WTC11 (cell line): Measurements from ENCODE around the gene P4HB. TPM values are rescaled to one million over a fixed set of nuclear protein-coding genes. Genes with fewer than 3 reads are reported as not detected.

ENCODE experiments used
- ATAC-seq: fragments of 200-7000 bp; cut with Tn5 transposase; 2 replicates; pipeline ENCODE4 v1.10.0; 2021; ENCODE audit warnings: mild to moderate bottlenecking, moderate library complexity
- CTCF ChIA-PET: fragments of 300-600 bp; sonication (Branson Sonifier 250); formaldehyde crosslinking; loops from one replicate; lab custom pipeline; 2021; ENCODE audit warnings: antibody characterized with exemption; lab: Charles Lee
- POLR2A ChIA-PET: fragments of 350-600 bp; sonication (Branson Sonifier 250); formaldehyde crosslinking; loops from one replicate; lab custom pipeline; 2021; ENCODE audit warnings: antibody characterized with exemption; lab: Charles Lee
- DNase-seq: peaks from one replicate; pipeline ENCODE4 v3.0.0; 2021; ENCODE audit warnings: low spot score
- H3K27ac Mint-ChIP-seq: 2 replicates; pipeline ENCODE4 v1.8.0; 2021; ENCODE audit warnings: mixed read lengths
- H3K27me3 Mint-ChIP-seq: 2 replicates; pipeline ENCODE4 v1.8.0; 2021; ENCODE audit warnings: low read depth, mild to moderate bottlenecking, moderate library complexity, mixed read lengths
- H3K36me3 Mint-ChIP-seq: 2 replicates; pipeline ENCODE4 v1.8.0; 2021; ENCODE audit warnings: mixed read lengths
- H3K4me1 Mint-ChIP-seq: 2 replicates; pipeline ENCODE4 v1.8.0; 2022; ENCODE audit warnings: mixed read lengths
- H3K4me3 Mint-ChIP-seq: 2 replicates; pipeline ENCODE4 v1.8.0; 2021; ENCODE audit warnings: mild to moderate bottlenecking, moderate library complexity, mixed read lengths
- H3K9me3 Mint-ChIP-seq: 2 replicates; pipeline ENCODE4 v1.8.0; 2021; ENCODE audit warnings: mixed read lengths
- ATF1 ChIP-seq: sonication (generic); formaldehyde crosslinking; IDR thresholded peaks from 2 replicates; pipeline ENCODE4 v1.8.1; 2023; ENCODE audit warnings: mild to moderate bottlenecking, moderate library complexity, missing genetic modification reagents
- ESRRA ChIP-seq: sonication (generic); formaldehyde crosslinking; IDR thresholded peaks from 2 replicates; pipeline ENCODE4 v1.8.1; 2022; ENCODE audit warnings: mild to moderate bottlenecking, missing genetic modification reagents, borderline replicate concordance
- ETV6 ChIP-seq: sonication (generic); formaldehyde crosslinking; IDR thresholded peaks from 2 replicates; pipeline ENCODE4 v1.8.1; 2022; ENCODE audit warnings: mild to moderate bottlenecking, missing genetic modification reagents
- FOXJ3 ChIP-seq: sonication (generic); formaldehyde crosslinking; IDR thresholded peaks from 2 replicates; pipeline ENCODE4 v1.9.0; 2021; ENCODE audit warnings: missing genetic modification reagents, mild to moderate bottlenecking, borderline replicate concordance
- JUN ChIP-seq: sonication (generic); formaldehyde crosslinking; IDR thresholded peaks from 2 replicates; pipeline ENCODE4 v1.8.0; 2023; ENCODE audit warnings: mild to moderate bottlenecking, missing genetic modification reagents
- NFE2L1 ChIP-seq: sonication (generic); formaldehyde crosslinking; IDR thresholded peaks from 2 replicates; pipeline ENCODE4 v1.8.1; 2023; ENCODE audit warnings: missing genetic modification reagents
- NR1H2 ChIP-seq: sonication (generic); formaldehyde crosslinking; IDR thresholded peaks from 2 replicates; pipeline ENCODE4 v1.9.0; 2021; ENCODE audit warnings: mild to moderate bottlenecking, moderate library complexity, missing genetic modification reagents
- OVOL2 ChIP-seq: fragments of 250-450 bp; sonication (Bioruptor Pico); IDR thresholded peaks from 2 replicates; pipeline ENCODE4 v1.9.0; 2021; ENCODE audit warnings: mild to moderate bottlenecking, borderline replicate concordance
- SMAD4 ChIP-seq: sonication (generic); formaldehyde crosslinking; IDR thresholded peaks from 2 replicates; pipeline ENCODE4 v1.8.0; 2022; ENCODE audit warnings: mild to moderate bottlenecking, missing genetic modification reagents
- SP1 ChIP-seq: sonication (generic); formaldehyde crosslinking; conservative IDR thresholded peaks from 2 replicates; pipeline ENCODE4 v1.8.1; 2022; ENCODE audit warnings: missing genetic modification reagents
- ZNF671 ChIP-seq: fragments of 250-450 bp; sonication (Bioruptor Pico); IDR thresholded peaks from 2 replicates; pipeline ENCODE4 v1.8.0; 2021; ENCODE audit warnings: mild to moderate bottlenecking
- total RNA-seq: library from RNA; stranded (reverse); gene quantifications from 3 replicates; pipeline ENCODE4 v1.2.3, GENCODE V29; 2021
- TF ChIP-seq, protein P1 (sequence below): sonication (generic); formaldehyde crosslinking; IDR thresholded peaks from 2 replicates; pipeline ENCODE4 v1.8.1; 2022; ENCODE audit warnings: low read depth, mild to moderate bottlenecking, moderate library complexity, missing genetic modification reagents, borderline replicate concordance
- TF ChIP-seq, protein P2 (sequence below): sonication (generic); formaldehyde crosslinking; IDR thresholded peaks from 2 replicates; pipeline ENCODE4 v1.8.1; 2023; ENCODE audit warnings: mild to moderate bottlenecking, missing genetic modification reagents, moderate library complexity
- TF ChIP-seq, protein P3 (sequence below): sonication (generic); formaldehyde crosslinking; IDR thresholded peaks from 2 replicates; pipeline ENCODE4 v1.8.0; 2023; ENCODE audit warnings: missing genetic modification reagents
- TF ChIP-seq, protein P4 (sequence below): sonication (generic); formaldehyde crosslinking; IDR thresholded peaks from 2 replicates; pipeline ENCODE4 v1.8.0; 2022; ENCODE audit warnings: mild to moderate bottlenecking, missing genetic modification reagents
- TF ChIP-seq, protein P5 (sequence below): sonication (generic); formaldehyde crosslinking; IDR thresholded peaks from 2 replicates; pipeline ENCODE4 v1.8.0; 2023; ENCODE audit warnings: missing genetic modification reagents, mild to moderate bottlenecking, borderline replicate concordance
- TF ChIP-seq, protein P6 (sequence below): sonication (generic); formaldehyde crosslinking; IDR thresholded peaks from 2 replicates; pipeline ENCODE4 v1.8.0; 2022; ENCODE audit warnings: mild to moderate bottlenecking, missing genetic modification reagents
- TF ChIP-seq, protein P7 (sequence below): sonication (generic); formaldehyde crosslinking; IDR thresholded peaks from 2 replicates; pipeline ENCODE4 v1.8.1; 2023; ENCODE audit warnings: mild to moderate bottlenecking, moderate library complexity, missing genetic modification reagents
- TF ChIP-seq, protein P8 (sequence below): fragments of 250-450 bp; sonication (Bioruptor Pico); IDR thresholded peaks from 2 replicates; pipeline ENCODE4 v2.1.2; 2022; ENCODE audit warnings: mild to moderate bottlenecking, moderate library complexity
- TF ChIP-seq, protein P9 (sequence below): sonication (generic); formaldehyde crosslinking; IDR thresholded peaks from 2 replicates; pipeline ENCODE4 v1.8.1; 2023; ENCODE audit warnings: mild to moderate bottlenecking, missing genetic modification reagents, borderline replicate concordance

The P4HB gene
- total RNA-seq, 1 experiment from 2014 or later, result 380 TPM

DNA sequence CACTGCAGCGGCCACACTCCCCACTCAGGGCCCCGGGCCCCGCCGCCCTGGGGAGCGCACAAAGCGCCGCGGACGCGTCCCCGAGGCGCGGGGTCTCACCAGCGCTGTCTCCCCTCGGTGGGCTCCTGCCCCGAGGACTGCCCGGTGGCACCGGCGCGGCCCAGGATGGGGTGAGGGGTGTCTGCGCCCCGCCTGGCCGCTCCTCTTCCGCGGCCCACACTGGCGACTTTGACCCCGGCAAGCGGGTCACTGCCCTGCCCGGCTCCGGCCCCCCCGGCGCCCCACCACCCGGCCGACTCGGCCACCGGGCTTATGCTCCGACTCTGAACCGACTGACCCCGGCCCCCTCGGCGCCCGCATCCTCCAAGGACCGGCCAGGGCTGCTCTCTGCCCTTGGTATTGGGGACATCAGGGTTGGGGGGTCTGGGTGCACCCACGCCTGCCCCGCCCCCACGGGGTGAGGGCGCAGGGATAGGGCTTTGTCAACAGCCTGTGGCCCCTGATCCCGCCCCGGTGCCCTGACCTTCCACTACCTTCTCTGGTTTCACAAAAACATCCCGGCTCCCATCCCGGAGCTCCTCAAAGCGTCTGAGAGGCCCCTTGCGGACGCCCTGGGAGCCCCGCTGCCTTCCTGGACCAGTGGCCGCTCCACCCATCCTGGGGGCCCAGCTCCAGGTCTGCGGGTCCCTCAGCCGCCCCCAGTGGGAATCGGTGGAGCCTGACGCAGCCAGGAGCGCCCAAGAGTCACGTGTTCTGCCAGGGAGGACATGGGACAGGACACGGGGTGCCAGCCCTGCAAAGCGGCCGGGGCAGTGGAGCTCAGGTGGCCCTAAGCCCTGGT lies 55.6 kb downstream of the P4HB start:
- ChIA-PET CTCF (interaction anchor here (0.7 to 1.3 kb wide), 4 partner anchors 15 to 316 kb away, joined by 3 to 5 read pairs (median 3); no protein-coding TSS in a partner anchor), POLR2A (no interaction called here)
- no peak for DNase-seq
- Mint-ChIP-seq H3K27me3 (peaks cover 60% of the 10 kb centered on the region), H3K27ac (no peak overlapping the region), H3K9me3 (peaks cover 4% of the 10 kb centered on the region; the same call in 1 of the 2 replicates), H3K36me3 (no peaks in the 10 kb centered on the region), H3K4me3 (peak overlapping the region; percentile 61), H3K4me1 (no peaks in the 10 kb centered on the region)
- peak; percentile 22 for ATAC-seq
- TF ChIP-seq ATF1 (CRISPR knock-in tag), result no peak
- TF ChIP-seq, protein P1, sequence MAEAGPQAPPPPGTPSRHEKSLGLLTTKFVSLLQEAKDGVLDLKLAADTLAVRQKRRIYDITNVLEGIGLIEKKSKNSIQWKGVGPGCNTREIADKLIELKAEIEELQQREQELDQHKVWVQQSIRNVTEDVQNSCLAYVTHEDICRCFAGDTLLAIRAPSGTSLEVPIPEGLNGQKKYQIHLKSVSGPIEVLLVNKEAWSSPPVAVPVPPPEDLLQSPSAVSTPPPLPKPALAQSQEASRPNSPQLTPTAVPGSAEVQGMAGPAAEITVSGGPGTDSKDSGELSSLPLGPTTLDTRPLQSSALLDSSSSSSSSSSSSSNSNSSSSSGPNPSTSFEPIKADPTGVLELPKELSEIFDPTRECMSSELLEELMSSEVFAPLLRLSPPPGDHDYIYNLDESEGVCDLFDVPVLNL (CRISPR knock-in tag), result no peak
- TF ChIP-seq, protein P2, sequence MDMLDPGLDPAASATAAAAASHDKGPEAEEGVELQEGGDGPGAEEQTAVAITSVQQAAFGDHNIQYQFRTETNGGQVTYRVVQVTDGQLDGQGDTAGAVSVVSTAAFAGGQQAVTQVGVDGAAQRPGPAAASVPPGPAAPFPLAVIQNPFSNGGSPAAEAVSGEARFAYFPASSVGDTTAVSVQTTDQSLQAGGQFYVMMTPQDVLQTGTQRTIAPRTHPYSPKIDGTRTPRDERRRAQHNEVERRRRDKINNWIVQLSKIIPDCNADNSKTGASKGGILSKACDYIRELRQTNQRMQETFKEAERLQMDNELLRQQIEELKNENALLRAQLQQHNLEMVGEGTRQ (CRISPR knock-in tag), result peak; percentile 70
- TF ChIP-seq, protein P3, sequence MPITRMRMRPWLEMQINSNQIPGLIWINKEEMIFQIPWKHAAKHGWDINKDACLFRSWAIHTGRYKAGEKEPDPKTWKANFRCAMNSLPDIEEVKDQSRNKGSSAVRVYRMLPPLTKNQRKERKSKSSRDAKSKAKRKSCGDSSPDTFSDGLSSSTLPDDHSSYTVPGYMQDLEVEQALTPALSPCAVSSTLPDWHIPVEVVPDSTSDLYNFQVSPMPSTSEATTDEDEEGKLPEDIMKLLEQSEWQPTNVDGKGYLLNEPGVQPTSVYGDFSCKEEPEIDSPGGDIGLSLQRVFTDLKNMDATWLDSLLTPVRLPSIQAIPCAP (CRISPR knock-in tag), result no peak
- no peak for TF ChIP-seq JUN (CRISPR knock-in tag)
- no peak for TF ChIP-seq NFE2L1
- TF ChIP-seq, protein P4, sequence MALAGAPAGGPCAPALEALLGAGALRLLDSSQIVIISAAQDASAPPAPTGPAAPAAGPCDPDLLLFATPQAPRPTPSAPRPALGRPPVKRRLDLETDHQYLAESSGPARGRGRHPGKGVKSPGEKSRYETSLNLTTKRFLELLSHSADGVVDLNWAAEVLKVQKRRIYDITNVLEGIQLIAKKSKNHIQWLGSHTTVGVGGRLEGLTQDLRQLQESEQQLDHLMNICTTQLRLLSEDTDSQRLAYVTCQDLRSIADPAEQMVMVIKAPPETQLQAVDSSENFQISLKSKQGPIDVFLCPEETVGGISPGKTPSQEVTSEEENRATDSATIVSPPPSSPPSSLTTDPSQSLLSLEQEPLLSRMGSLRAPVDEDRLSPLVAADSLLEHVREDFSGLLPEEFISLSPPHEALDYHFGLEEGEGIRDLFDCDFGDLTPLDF (CRISPR knock-in tag), result no peak
- TF ChIP-seq, protein P5, sequence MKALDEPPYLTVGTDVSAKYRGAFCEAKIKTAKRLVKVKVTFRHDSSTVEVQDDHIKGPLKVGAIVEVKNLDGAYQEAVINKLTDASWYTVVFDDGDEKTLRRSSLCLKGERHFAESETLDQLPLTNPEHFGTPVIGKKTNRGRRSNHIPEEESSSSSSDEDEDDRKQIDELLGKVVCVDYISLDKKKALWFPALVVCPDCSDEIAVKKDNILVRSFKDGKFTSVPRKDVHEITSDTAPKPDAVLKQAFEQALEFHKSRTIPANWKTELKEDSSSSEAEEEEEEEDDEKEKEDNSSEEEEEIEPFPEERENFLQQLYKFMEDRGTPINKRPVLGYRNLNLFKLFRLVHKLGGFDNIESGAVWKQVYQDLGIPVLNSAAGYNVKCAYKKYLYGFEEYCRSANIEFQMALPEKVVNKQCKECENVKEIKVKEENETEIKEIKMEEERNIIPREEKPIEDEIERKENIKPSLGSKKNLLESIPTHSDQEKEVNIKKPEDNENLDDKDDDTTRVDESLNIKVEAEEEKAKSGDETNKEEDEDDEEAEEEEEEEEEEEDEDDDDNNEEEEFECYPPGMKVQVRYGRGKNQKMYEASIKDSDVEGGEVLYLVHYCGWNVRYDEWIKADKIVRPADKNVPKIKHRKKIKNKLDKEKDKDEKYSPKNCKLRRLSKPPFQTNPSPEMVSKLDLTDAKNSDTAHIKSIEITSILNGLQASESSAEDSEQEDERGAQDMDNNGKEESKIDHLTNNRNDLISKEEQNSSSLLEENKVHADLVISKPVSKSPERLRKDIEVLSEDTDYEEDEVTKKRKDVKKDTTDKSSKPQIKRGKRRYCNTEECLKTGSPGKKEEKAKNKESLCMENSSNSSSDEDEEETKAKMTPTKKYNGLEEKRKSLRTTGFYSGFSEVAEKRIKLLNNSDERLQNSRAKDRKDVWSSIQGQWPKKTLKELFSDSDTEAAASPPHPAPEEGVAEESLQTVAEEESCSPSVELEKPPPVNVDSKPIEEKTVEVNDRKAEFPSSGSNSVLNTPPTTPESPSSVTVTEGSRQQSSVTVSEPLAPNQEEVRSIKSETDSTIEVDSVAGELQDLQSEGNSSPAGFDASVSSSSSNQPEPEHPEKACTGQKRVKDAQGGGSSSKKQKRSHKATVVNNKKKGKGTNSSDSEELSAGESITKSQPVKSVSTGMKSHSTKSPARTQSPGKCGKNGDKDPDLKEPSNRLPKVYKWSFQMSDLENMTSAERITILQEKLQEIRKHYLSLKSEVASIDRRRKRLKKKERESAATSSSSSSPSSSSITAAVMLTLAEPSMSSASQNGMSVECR (CRISPR knock-in tag), result no peak
- TF ChIP-seq, protein P6, sequence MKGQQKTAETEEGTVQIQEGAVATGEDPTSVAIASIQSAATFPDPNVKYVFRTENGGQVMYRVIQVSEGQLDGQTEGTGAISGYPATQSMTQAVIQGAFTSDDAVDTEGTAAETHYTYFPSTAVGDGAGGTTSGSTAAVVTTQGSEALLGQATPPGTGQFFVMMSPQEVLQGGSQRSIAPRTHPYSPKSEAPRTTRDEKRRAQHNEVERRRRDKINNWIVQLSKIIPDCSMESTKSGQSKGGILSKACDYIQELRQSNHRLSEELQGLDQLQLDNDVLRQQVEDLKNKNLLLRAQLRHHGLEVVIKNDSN (CRISPR knock-in tag), result peak; percentile 64
- TF ChIP-seq SP1 (CRISPR knock-in tag), result no peak
- TF ChIP-seq SMAD4 (CRISPR knock-in tag), result no peak
- TF ChIP-seq ZNF671, result no peak
- TF ChIP-seq, protein P7, sequence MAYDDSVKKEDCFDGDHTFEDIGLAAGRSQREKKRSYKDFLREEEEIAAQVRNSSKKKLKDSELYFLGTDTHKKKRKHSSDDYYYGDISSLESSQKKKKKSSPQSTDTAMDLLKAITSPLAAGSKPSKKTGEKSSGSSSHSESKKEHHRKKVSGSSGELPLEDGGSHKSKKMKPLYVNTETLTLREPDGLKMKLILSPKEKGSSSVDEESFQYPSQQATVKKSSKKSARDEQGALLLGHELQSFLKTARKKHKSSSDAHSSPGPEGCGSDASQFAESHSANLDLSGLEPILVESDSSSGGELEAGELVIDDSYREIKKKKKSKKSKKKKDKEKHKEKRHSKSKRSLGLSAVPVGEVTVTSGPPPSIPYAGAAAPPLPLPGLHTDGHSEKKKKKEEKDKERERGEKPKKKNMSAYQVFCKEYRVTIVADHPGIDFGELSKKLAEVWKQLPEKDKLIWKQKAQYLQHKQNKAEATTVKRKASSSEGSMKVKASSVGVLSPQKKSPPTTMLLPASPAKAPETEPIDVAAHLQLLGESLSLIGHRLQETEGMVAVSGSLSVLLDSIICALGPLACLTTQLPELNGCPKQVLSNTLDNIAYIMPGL (CRISPR knock-in tag), result 0 out of 2 replicates have a peak, but pooled peaks have one; percentile 32
- TF ChIP-seq, protein P8, sequence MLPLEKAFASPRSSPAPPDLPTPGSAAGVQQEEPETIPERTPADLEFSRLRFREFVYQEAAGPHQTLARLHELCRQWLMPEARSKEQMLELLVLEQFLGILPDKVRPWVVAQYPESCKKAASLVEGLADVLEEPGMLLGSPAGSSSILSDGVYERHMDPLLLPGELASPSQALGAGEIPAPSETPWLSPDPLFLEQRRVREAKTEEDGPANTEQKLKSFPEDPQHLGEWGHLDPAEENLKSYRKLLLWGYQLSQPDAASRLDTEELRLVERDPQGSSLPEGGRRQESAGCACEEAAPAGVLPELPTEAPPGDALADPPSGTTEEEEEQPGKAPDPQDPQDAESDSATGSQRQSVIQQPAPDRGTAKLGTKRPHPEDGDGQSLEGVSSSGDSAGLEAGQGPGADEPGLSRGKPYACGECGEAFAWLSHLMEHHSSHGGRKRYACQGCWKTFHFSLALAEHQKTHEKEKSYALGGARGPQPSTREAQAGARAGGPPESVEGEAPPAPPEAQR (CRISPR knock-in tag), result no peak
- no peak for TF ChIP-seq NR1H2 (CRISPR knock-in tag)
- no peak for TF ChIP-seq FOXJ3
- TF ChIP-seq ETV6 (CRISPR knock-in tag), result no peak
- TF ChIP-seq, protein P9, sequence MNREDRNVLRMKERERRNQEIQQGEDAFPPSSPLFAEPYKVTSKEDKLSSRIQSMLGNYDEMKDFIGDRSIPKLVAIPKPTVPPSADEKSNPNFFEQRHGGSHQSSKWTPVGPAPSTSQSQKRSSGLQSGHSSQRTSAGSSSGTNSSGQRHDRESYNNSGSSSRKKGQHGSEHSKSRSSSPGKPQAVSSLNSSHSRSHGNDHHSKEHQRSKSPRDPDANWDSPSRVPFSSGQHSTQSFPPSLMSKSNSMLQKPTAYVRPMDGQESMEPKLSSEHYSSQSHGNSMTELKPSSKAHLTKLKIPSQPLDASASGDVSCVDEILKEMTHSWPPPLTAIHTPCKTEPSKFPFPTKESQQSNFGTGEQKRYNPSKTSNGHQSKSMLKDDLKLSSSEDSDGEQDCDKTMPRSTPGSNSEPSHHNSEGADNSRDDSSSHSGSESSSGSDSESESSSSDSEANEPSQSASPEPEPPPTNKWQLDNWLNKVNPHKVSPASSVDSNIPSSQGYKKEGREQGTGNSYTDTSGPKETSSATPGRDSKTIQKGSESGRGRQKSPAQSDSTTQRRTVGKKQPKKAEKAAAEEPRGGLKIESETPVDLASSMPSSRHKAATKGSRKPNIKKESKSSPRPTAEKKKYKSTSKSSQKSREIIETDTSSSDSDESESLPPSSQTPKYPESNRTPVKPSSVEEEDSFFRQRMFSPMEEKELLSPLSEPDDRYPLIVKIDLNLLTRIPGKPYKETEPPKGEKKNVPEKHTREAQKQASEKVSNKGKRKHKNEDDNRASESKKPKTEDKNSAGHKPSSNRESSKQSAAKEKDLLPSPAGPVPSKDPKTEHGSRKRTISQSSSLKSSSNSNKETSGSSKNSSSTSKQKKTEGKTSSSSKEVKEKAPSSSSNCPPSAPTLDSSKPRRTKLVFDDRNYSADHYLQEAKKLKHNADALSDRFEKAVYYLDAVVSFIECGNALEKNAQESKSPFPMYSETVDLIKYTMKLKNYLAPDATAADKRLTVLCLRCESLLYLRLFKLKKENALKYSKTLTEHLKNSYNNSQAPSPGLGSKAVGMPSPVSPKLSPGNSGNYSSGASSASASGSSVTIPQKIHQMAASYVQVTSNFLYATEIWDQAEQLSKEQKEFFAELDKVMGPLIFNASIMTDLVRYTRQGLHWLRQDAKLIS (CRISPR knock-in tag), result no peak
- TF ChIP-seq OVOL2 (CRISPR knock-in tag), result no peak
- TF ChIP-seq ESRRA (CRISPR knock-in tag), result no peak
